ENCODE data around the gene KL.

The KL gene

DNA sequence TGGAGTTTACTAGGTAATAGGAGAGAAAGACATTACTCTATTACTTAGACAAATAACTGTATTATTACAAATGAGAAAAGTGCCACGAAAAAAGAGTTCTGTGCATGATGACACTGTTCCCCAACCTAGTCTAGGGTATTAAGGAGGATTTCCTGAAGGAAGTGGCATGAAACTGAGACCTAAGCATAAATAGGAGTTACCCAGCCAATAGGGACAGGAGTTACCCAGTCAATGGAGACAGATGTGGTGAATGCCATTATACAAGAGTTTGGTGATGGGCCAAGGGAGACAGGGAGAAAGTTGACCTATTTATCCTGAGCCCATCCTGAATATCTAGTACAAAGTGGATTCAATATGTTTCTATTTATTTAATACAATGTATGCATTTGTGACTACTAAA lies 65.4 kb downstream of the KL start:
- no peak for TF ChIP-seq CTCF (IDR thresholded peaks at IDR 0.05; ENCODE audit: low read depth, low read length)
- Histone ChIP-seq H3K27me3 (ENCODE audit: insufficient read depth, low read depth, severe bottlenecking) (no peaks in the 10 kb centered on the region), H3K4me3 (ENCODE audit: low read depth, low read length) (no peak overlapping the region), H3K27ac (no peak overlapping the region), H3K9me3 (ENCODE audit: severe bottlenecking) (no peaks in the 10 kb centered on the region), H3K36me3 (no peaks in the 10 kb centered on the region)
- no peak for DNase-seq

GRCh38 chr13:33083054-33083453 lies 66.8 kb downstream of the KL start:
- no peaks in the 10 kb centered on the region for H3K27me3 ChIP-seq (ENCODE audit: insufficient read depth, low read depth, severe bottlenecking)
- no peaks in the 10 kb centered on the region for H3K9me3 ChIP-seq (ENCODE audit: severe bottlenecking)
- DNase-seq = no peak
- no peak overlapping the region for H3K27ac ChIP-seq
- no peak for TF ChIP-seq CTCF (IDR thresholded peaks at IDR 0.05; ENCODE audit: low read depth, low read length)
- no peak overlapping the region for H3K4me3 ChIP-seq (ENCODE audit: low read depth, low read length)
- H3K36me3 ChIP-seq = no peaks in the 10 kb centered on the region

GRCh38 chr13:33087091-33087490 lies 70.9 kb downstream of the KL start:
- no peaks in the 10 kb centered on the region for H3K36me3 ChIP-seq
- DNase-seq = no peak
- no peak for TF ChIP-seq CTCF (IDR thresholded peaks at IDR 0.05; ENCODE audit: low read depth, low read length)
- no peak overlapping the region for H3K27ac ChIP-seq
- H3K9me3 ChIP-seq (ENCODE audit: severe bottlenecking) = no peaks in the 10 kb centered on the region
- H3K4me3 ChIP-seq (ENCODE audit: low read depth, low read length) = no peak overlapping the region
- no peaks in the 10 kb centered on the region for H3K27me3 ChIP-seq (ENCODE audit: insufficient read depth, low read depth, severe bottlenecking)

GRCh38 chr13:33087790-33088189 lies 71.6 kb downstream of the KL start:
- Histone ChIP-seq H3K27ac (no peak overlapping the region), H3K36me3 (no peaks in the 10 kb centered on the region), H3K27me3 (ENCODE audit: insufficient read depth, low read depth, severe bottlenecking) (no peaks in the 10 kb centered on the region), H3K4me3 (ENCODE audit: low read depth, low read length) (no peak overlapping the region), H3K9me3 (ENCODE audit: severe bottlenecking) (no peaks in the 10 kb centered on the region)
- TF ChIP-seq CTCF (IDR thresholded peaks at IDR 0.05; ENCODE audit: low read depth, low read length) = no peak
- DNase-seq = no peak

DNA sequence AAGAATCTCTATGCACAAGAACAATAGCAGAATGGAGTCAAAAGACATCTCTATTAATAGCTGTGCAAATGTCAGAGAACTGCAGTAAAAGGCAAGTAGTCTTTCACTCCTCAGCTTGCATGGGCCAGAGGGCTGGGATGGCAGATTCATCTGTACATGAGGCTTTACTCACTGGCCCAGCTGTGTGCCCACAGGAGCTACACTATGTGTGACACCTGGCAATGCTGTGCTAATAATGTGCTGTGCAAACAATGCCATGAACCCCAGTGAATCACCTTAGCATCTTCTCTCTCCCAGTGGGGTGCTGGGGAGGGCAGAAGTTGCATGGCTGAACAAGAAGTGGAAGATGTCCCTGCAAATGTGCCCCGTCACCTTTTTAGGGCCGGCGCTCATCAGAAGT lies 73.1 kb downstream of the KL start:
- Histone ChIP-seq H3K9me3 (ENCODE audit: severe bottlenecking) (no peaks in the 10 kb centered on the region), H3K27ac (no peak overlapping the region), H3K4me3 (ENCODE audit: low read depth, low read length) (no peak overlapping the region), H3K36me3 (no peaks in the 10 kb centered on the region), H3K27me3 (ENCODE audit: insufficient read depth, low read depth, severe bottlenecking) (no peaks in the 10 kb centered on the region)
- TF ChIP-seq CTCF (IDR thresholded peaks at IDR 0.05; ENCODE audit: low read depth, low read length) = no peak
- no peak for DNase-seq

DNA sequence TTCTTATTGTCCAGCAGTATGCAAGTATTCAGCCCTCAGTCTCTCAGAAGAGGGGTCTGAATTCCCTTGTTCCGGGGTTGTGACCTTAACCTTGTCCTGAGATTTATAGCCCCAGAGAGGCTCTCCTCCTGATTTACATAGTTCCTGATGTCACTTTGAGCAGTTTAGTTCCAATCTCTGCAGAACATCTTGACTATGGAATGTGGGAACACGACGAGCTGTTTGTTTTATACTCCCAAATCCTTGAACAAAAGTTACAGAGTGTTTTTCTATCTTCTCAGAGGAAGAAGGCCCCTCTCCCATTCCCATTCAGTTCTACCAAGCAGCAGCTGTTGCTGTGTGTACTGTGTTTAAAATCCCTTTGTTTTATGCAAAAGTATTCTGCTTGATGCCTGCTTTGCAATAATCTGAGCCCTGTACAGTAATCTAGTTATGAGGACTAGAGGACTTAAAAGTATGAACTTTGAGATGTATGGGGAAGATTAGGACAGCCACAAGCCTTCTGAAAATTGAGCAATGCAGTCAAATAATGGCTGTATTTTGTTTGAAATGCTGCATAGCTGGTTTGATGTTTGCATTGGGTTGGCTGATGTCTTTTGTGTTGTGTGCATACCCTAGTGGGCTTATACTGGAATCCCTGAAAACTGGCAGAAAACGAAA lies 74.7 kb downstream of the KL start:
- Histone ChIP-seq H3K9me3 (ENCODE audit: severe bottlenecking) (no peaks in the 10 kb centered on the region), H3K36me3 (no peaks in the 10 kb centered on the region), H3K27me3 (ENCODE audit: insufficient read depth, low read depth, severe bottlenecking) (no peaks in the 10 kb centered on the region), H3K4me3 (ENCODE audit: low read depth, low read length) (no peak overlapping the region), H3K27ac (no peak overlapping the region)
- no peak for DNase-seq
- no peak for TF ChIP-seq CTCF (IDR thresholded peaks at IDR 0.05; ENCODE audit: low read depth, low read length)

Data from WERI-Rb-1 (cell line).